ENCODE results near the gene GAS1.

Gene GAS1

DNA sequence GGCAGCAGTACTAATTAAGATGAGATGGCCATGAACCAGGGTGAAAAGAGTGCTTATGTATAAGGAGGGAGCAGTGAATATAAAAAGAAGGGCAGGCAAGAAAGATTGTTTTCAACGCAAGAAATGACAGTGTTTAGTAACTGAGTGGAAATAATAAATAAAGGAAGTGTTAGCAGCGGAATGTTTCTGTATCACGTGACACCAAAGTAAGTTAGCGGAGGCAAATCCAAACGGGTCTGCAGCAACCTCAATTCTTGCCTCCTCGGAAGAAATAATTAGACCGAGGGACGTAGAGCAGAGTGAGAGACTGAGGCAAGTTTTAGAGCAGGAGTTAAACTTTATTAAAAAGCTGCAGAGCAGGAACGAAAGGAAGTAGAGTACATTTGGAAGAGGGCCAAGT, 15.4 kb upstream of the GAS1 start:
- no peak for FAIRE-seq

DNA sequence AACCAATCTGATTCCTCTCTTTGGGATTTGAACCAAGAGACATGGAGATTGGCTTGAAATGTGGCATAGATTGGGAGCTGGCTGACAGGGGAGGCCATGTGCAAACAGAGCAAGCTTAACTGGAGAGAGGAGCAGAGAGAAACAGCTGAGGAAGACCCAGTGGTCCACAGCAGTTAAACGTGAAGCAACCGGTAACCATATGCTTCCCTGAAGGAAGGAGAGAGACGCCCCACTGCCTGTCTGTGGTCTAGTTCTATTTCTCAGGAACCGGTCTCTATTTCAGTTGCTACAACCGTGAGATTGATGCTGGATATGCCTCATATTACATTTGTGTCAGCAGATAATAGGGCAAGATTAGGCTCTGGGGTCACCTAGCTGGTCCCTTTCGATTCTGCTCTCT, 13.6 kb upstream of the GAS1 start:
- FAIRE-seq: no peak

DNA sequence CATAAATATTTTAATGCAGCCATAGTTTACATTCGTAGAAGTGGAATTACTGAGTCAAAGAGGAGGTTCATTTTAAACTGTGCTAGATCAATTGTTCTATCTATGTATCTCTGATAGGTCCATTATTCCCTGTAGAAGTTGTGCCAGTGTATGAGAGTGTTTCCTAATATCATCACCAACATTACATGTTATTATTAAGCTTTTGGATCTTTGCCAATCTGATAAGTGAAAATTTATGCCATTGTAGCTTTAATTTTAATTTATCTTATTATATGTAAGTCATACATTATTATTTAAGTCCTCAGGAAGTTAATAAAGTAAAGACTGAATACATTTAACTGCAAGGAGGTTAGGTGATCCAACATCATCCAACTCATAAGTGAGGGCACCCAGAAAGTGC, 10.9 kb upstream of the GAS1 start:
- no peak for FAIRE-seq

DNA sequence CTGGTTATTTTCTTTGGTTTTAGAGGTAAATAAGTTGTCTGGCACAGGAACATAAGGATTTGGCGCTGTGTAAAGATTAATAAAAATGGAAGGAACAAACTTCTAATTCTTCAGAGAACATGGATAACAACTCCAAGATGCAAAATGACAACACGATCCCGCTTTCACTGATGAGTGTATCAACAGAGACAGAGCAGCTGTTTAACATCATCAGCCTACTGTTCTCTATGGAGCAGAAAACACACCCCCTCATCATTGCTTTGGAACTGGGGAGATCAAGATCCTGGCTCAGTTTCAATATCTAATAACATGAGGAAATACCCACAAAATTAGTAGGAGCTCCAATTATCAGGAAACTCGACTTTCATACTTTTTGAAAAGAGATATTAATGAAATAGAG, 8.3 kb upstream of the GAS1 start:
- no peak for FAIRE-seq

DNA sequence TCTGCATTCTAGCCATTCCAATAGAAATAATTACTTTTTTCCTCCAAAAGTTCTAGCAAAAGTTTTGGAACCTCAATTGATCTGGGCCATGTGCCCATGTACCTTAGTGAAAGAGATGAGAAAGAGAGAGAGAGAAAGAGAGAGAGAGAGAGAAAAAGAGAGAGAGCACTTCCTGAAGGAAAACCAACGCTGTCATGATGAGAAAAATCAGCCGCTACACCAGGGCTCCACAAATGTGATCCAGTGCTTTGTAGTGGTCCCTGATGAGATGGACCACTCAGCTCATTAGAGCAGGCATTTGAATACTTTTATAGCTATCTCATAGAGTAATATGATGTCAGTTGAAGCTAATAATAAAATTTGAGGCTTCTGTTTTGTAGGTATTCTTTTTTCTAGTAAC, 7.7 kb upstream of the GAS1 start:
- FAIRE-seq: no peak

DNA sequence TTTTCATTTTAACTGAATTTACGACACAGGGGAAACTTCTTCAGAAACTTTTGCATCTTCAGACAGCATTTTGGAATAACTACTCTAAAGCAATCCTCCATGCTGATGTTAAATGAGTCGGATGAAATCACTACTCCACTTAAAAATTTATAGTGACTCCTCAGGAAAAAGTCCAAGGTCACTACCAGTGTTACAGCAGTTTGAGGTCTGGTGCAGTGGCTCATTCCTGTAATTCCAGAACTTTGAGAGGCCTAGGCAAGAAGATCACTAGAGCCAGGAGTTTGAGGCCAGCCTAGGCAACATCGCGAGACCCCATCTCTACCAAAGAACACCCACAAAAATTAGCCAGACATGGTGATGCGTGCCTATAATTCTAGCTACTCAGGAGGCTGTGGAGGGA, 5.9 kb upstream of the GAS1 start:
- no peak for FAIRE-seq

DNA sequence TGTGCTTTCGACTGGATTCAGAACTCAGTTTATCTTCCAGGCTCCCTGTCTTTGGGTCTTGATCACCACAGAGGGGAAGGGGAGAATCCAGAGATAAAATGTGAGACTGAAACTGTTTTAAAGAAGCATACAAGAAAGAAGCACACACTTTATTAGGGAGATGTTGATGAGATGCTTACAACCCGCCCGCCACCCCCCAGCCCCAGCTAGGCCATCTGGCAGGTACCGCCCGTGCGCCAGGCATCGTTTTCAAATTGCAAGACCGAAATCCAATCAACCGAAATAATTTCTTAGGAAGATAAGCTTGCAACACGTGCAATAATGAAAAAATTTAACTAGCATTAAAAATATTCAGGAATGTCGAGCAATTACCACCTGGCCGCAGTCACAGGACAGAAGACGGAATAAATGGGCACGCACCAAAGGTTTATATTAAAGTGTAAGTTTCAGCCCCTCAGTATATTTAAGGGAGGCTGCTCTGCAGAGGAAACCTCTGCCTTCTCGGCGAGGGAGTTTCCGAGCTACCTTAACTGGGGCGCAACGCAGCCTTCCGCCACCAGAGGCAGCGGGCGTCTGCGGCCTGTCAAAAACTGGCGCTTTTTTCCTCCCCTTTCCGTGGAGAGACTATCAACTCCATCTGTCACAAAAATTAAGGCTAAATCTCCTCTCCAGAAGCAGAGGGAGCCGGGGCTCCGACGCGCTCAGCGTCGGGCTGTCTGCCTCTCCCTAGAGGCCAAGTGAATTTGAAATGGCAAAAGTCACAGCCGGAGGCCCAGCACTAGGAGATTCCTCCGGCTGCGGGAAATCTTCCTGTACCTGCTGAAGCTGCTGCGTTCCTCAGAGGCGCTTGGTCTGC, 996 bp upstream of the GAS1 start:
- peak; percentile 64 for FAIRE-seq

DNA sequence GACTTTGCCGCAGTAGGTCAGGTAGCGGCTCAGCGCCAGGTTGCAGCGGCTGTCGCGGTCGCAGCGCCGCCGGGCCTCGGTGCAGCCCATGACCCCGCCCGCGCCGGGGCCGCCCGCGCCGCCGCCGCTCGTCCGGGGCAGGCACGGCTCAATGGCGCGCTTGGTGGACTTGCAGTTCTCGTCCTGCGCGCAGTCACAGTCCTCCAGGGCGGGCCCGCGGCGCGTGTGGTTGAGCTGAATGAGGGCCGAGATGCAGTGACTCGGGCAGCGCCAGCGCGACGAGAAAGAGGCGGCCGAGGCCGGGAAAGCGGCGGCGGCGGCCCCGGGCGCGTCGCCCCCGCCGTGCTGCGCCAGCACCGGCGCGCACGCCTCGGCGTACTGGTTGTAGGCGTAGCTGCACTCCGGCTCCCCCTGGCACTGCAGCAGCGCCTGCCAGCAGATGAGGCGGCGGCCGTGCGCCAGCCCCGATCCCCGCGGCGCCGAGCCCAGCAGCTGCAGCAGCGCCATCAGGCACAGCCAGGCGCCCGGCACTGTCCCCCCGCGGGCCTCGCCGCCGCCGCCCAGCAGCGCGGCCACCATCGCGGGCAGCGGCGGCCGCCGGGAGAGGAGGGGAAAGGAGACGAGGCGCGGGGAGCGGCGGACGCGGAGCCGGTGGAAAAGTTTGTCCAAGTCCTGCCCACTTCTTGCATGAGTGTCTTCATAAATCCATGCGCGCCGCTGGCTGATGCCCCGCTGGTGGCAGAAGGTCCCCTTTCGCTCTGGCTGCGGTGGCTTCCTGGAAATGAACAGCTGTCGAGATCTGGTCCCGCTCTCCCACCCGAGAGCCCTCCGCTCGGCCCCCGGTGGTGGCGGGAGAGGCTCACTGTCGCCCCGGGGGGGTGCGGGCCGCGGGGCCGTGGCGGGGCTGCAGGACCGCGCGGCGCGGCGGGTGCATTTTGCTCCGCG, 833 bp downstream of the GAS1 start:
- no peak for FAIRE-seq

DNA sequence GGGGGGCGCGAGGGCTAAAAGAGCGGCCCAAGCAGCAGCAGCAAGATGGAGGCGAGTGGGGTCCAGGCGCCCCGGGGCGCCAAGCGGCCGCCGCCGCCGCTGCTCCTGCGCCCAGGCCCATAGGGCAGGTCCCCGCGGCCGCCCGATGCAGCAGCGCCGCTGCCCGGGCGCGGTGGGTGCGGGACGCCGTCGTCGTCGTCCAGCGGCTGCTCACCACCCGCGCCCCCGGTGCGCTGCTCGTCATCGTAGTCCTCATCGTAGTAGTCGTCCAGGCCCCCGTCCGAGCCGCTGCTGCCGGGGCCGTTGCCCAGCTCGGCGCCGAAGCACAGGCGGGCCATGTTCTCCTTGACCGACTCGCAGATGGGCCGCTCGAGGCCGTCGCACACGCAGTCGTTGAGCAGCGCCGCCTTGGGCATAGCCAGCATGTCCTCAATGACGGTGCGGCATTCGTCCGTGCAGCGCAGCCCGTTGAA, 1.5 kb downstream of the GAS1 start:
- FAIRE-seq: no peak

DNA sequence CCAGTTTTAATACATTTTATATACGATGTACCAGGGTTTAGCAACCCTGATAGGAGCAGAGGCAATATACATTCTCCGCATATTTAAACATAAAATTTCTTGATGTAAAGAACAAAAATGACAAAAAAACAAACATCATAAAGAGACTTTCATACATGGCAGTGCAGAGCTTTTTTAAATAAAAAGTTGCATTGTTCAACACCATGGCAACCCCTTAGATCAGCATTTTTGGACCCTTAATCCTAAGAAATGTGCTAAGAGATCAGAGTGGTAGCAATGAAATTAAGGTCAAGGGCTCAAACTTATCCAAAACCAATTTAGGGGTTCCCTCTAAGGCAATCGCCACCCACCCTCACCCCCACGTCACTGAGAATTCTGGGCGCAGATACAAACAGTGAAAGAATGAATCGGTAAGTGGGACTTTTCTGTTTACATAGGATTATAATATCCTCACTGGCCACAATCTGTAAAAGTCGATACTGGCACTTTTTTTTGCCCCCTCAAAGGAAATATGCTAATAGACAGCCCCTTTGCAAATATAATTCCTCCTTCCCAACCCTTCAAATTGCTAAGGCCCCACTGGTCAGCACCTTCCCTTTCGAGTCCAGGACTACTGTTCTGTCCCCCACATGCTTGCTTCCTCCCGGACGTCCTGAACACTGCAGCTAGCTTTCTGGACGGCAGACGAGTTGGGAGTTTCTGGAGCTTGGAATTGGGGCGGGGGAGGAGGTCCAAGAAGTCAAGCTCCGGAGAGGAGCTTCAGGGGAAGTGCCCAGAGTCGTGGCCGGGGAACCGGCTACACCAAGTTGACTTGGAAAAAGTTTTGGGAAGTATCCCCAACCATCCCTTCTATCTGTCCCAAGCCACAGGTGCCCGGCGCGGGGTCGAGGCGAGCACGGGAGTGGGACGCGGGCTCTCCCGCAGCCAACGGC, 2.2 kb downstream of the GAS1 start:
- no peak for FAIRE-seq

DNA sequence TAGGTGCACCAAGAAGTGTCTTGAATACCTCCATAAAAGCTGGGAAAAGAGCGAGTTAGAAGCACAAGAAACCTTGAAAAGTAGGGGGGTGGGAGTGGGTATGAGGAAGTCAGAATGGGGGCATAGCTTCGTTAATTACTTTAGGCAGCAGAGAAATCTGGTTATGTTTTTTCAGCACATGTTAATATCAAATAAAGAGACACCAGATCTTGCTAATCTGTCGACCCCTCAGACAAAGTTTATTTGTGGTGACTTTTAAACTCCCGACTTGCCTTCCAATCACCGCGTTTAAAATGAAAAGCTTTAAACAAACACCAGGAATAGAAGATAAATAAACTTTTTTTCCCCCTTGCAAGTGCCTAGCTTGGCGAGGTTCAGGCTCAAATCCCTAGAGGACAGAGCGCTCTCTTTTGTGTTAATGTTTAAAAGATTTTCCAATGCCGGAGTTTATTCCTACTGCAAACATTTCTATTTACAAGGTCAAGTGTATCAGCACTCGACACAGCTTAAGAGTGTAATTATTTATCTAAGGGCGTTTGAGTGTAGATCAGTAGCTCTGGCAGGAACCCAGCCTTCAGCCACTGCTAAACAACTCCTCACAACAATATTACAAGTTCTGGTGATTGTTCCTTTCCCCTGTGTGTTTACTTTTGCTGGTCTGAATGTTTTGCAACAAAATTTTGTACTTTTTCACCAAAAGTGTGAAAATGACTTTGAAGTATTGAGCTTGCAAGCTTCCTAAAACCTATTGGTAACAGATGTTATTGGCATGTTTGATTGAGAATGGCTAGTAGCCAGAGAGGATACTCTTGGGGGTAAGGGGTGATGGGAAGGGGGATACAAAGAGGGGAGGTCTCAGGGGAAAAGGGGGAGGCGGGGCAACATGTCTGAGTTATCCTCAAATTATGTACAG, 3.8 kb downstream of the GAS1 start:
- FAIRE-seq: no peak

DNA sequence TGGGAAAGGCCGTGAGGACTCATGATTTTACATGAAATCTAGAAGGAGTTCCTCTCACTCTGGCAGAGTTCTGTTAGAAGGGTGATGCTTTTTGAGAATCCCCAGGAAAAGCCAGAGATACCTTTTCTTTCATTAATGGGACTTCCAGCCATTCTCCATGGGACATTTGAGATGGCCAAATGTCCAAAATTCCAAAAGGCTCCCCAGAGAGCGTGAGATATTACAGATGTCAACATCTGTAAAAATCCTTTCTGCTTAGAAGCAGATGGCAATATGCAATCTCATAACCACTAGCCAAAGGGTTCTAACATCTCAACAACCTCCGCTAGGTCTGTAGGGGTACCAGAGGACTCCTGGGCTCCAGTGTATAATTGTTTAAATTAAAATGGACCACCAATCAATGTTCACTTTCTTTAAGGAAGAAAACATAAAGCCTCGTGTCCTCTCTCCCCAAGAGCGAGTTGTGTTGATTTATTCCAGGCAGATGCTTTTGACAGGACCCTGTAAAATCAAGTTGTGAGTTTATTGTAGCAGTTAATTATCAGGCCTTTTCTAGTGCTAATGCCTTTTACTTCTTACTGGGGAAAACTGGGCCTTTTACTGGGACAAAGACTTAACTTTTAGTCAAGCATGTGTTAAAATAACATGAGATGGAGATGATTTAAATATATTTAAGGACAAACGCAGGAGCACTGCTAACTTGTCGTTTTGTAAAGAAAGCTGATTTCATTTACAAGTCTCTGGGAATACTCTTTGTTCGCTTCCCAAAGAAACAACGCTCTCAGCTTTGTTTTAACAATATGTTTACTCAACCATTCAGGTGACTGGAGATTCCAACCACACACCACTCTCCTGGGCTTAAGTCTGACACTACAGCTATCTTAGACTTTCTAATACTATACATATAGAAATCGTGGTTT, 4.8 kb downstream of the GAS1 start:
- no peak for FAIRE-seq

DNA sequence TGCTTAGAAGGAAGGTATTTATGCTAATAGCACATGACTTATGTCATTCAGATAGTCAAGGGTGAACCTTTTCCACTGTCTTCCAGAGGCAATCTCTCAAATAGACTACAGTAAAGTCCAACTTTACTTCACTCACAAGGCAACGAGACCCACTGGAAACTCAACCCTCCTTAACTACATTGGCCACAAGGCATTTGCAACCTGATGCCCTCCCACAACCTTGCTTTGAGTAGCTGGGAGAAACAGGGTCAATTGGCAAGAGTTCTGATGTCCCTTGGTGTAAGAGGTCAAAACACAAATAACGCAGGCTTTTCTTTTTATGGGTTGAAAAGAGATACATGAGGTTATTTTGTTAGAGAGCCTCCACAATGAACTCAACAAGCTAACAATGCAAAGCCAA, 6.1 kb downstream of the GAS1 start:
- FAIRE-seq: no peak

DNA sequence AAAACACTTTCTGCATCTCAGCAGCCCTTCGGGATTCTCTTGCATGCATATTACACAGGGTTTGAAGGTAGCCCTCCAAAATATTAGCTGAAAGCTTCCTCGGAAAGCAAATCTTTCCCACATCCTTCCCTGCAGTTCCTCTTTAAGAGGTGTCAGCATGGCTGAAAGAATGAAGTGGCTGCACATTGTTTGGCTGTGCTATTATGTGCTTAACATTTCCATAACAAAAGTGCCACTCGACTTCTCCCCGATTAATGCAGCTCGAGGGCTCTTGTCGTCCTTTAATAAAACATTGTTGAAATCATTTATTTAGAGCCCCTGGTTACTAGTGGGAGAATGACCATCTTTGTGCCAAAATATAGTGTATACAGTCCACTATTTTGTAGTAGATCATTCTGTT, 6.5 kb downstream of the GAS1 start:
- FAIRE-seq: no peak

DNA sequence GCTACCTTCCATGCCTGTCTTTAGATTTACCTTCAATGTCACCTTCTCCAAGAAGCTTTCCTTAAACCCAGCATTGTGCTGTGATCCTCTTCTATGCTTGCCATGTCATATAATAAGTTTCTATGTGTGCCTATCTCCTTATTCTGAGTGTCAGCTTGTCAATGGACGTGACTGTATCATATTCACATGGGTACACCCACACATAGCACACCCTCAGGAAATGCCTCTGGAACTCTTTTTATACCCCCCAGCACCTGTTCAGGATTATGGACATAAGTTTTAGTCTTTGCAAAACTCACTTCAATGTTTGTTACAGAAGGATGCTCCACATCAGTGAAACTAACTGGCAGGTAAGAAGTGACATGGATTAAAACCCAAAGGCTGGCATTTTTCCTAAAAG, 7.4 kb downstream of the GAS1 start:
- FAIRE-seq: no peak

DNA sequence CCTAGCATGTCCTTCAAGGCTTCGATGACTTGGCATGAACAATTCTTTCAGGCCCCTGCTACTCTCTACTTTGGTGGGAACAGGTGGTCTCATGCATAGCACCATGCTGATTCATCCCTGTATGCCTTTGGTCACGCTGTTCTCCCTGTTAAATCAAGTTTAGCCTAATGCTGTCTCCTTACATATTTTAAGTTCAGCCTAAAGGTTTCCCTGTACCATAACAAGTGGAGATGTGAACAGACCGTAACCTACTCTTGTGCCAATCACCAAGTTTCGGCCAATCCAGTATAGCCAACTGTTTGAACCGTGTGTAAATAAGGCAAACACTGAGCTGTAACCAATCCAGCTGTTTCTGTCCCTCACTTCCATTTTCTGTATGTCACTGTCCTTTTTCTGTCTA, 8.0 kb downstream of the GAS1 start:
- FAIRE-seq: no peak

DNA sequence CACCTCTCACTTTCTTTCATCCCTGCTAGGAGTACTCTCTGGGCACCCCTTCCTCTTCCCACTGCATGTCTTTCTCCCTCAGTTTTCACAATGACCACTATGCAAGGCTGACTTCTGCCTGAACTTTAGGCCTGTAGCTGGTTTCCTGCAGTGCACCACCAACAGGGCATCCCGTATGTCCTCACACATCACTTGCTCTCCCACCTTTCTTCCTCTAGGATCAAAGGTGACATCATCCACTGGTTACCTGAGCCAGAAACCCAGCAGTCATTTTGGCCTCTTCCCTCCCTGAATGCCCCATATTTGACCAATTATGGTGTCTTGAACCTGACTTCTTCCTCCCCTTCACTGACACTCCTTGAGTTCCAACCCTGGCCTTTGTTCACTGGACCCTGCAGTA, 8.5 kb downstream of the GAS1 start:
- FAIRE-seq: no peak

DNA sequence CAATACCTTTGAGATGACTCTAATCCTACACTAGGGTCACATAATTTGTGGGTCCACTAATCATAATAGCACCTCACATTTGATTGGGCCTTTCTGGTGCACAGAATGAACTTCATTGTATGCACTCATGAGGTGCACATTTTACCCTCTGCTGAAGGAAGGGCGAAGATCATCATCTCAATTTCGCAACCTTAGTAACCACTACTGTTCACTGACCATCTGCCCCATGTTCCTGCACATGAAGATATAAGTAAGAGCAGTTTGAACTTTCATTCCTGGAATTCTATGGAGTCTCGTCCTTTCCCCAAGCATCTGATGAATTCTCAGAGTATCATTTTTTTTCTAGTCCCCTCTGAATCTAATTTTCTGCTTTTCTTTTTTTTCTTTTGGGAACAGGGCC, 21.2 kb downstream of the GAS1 start:
- FAIRE-seq: no peak

DNA sequence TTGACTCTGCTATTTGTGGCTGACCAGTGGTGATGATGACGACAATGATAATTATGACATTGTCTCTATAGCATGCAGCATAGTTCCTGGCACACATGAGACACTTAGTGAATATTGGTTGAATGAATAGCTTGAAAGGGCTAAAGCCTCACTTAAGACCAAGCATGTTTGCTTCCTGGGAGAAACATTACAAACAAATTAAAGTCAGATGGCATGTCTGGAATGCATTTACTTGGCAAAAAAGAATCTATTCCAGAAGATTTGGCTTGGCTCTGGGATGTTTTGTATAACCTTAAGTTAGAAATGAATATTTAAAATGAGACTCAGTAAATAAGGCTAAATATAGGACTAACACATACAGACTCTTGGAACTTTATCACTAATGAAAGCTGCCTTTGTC, 21.6 kb downstream of the GAS1 start:
- FAIRE-seq: no peak

DNA sequence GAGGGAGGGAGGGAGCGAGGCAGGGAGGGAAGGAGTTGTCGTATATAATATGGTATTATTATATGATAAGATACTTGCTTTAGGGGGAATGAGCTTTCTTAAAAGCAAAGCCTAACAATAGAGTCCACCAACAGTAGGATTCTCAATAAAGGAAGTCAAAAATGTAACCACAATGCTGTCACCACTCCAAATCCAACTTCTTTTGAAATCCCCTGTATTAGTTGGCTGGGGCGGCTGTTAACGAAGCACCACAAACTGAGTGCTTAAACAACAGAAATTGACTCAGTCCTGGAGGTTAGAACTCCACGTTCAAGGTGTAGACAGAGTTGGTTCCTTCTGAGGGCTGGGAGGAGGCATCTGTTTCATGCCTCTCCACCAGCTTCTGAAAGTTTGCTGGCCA, 23.1 kb downstream of the GAS1 start:
- no peak for FAIRE-seq

Measured in islet of Langerhans (tissue), 1 donor.